Peyer's patch (tissue), 4 donors: ENCODE measurements around the gene FKBP7. TPM values are rescaled to one million over a fixed set of nuclear protein-coding genes. Genes with fewer than 3 reads are reported as not detected.

Experiments used
- DNase-seq, 3 donors: peaks; one replicate each; pipeline ENCODE4 v3.0.0-alpha.2; 2017 to 2019
- H3K27ac ChIP-seq, 4 donors: fragments of 200-600 bp; sonication (generic); one replicate each; pipeline ENCODE4 v1.5.1; 2016 to 2019
- H3K27me3 ChIP-seq, 2 donors: fragments of 200-600 bp; sonication (generic); one replicate each; pipeline ENCODE4 v1.5.1; 2019
- H3K36me3 ChIP-seq, 3 donors: fragments of 200-600 bp; sonication (generic); one replicate each; pipeline ENCODE4 v1.5.1; 2016 to 2019
- H3K4me1 ChIP-seq, 4 donors: fragments of 200-600 bp; sonication (generic); one replicate each; pipeline ENCODE4 v1.5.1; 2016 to 2019
- H3K4me3 ChIP-seq, 4 donors: fragments of 200-600 bp; sonication (generic); 1 replicate in 3 of 4; 2 replicates in 1 of 4; pipeline ENCODE4 v1.5.1; 2016 to 2019; ENCODE audit warnings: mild to moderate bottlenecking in 1 of 4
- H3K9me3 ChIP-seq, 4 donors: fragments of 200-600 bp; sonication (generic); one replicate each; pipeline ENCODE4 v1.5.1; 2016 to 2019; ENCODE audit warnings: mild to moderate bottlenecking in 1 of 4
- POLR2A ChIP-seq, 2 donors: fragments of 450-650 bp; IDR thresholded peaks; one replicate each; pipeline ENCODE4 v1.5.1; 2017; ENCODE audit warnings: antibody characterized with exemption in 2 of 2, mild to moderate bottlenecking in 2 of 2, moderate library complexity in 2 of 2
- total RNA-seq, 4 donors: library from RNA; depleted of rRNA; stranded (reverse); fragments of >200 nt; gene quantifications; one replicate each; pipeline ENCODE4 v1.1.0, GENCODE V29; 2016
- TF ChIP-seq, protein P1 (sequence below), 6 experiments: fragments of 450-650 bp in 4 of 6; fragments of 200-600 bp in 2 of 6; sonication (generic) in 1 of 6; IDR thresholded peaks; one replicate each; pipeline ENCODE4 v1.5.1; 2017 to 2019; ENCODE audit warnings: antibody characterized with exemption in 6 of 6, mild to moderate bottlenecking in 3 of 6, moderate library complexity in 1 of 6

FKBP7 gene
- total RNA-seq, 4 donors from 2014 or later, result 0.53 to 5.3 (median 1.0) TPM

DNA sequence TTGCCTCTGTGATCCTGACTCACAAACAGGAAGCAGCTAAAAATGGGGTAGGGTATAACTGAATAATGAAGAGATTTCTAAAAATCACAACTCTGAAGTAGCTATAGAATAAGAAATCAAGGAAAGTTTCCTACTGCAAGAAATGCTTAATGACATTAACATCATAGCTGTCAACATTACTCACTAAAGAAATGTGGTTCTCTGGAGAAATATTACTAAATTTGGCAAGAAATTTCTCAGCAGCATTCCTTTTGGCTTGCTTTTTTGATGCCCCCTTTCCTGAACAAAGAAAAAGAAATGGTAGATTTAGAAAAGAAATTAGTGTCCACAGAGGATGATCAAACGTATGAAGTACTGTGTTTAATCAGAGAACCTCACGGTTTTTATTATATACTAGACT lies 37.0 kb downstream of the FKBP7 start:
- H3K4me1 ChIP-seq, result no peaks in the 10 kb centered on the region
- no peaks in the 10 kb centered on the region for H3K27me3 ChIP-seq
- peaks cover 0 to 82% (median 0%) of the 10 kb centered on the region in 3 donors for H3K36me3 ChIP-seq
- H3K27ac ChIP-seq, result no peak overlapping the region
- DNase-seq, result no peak
- TF ChIP-seq POLR2A (IDR thresholded peaks at IDR 0.05), result no peak
- TF ChIP-seq, protein P1, sequence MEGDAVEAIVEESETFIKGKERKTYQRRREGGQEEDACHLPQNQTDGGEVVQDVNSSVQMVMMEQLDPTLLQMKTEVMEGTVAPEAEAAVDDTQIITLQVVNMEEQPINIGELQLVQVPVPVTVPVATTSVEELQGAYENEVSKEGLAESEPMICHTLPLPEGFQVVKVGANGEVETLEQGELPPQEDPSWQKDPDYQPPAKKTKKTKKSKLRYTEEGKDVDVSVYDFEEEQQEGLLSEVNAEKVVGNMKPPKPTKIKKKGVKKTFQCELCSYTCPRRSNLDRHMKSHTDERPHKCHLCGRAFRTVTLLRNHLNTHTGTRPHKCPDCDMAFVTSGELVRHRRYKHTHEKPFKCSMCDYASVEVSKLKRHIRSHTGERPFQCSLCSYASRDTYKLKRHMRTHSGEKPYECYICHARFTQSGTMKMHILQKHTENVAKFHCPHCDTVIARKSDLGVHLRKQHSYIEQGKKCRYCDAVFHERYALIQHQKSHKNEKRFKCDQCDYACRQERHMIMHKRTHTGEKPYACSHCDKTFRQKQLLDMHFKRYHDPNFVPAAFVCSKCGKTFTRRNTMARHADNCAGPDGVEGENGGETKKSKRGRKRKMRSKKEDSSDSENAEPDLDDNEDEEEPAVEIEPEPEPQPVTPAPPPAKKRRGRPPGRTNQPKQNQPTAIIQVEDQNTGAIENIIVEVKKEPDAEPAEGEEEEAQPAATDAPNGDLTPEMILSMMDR (IDR thresholded peaks at IDR 0.05), result no peak
- H3K9me3 ChIP-seq, result no peaks in the 10 kb centered on the region
- no peak overlapping the region for H3K4me3 ChIP-seq

DNA sequence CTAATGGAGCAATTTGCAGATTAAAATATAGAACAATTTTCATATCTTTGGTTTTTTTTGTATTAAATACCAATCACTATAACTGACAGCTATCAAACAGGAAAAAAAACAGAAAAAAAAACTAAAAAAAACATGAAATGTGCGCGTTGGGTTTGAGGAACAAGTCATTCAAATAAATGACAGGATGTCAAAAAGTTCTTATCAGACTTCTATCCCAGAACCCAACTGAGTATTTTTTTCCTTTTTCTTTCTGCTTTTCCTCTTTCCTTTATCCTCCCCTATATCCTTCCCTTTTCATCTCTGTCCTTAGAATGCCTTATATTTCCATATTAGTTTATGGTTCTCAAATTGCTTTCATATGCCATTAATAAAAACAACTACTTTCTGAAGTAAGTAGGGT lies 41.7 kb downstream of the FKBP7 start:
- DNase-seq, result no peak
- Histone ChIP-seq H3K9me3 (no peaks in the 10 kb centered on the region), H3K4me3 (no peak overlapping the region), H3K36me3 (peaks cover 0 to 82% (median 0%) of the 10 kb centered on the region in 3 donors), H3K27me3 (no peaks in the 10 kb centered on the region), H3K27ac (no peak overlapping the region), H3K4me1 (no peaks in the 10 kb centered on the region)
- TF ChIP-seq, protein P1 (IDR thresholded peaks at IDR 0.05), result no peak
- TF ChIP-seq POLR2A (IDR thresholded peaks at IDR 0.05), result no peak

DNA sequence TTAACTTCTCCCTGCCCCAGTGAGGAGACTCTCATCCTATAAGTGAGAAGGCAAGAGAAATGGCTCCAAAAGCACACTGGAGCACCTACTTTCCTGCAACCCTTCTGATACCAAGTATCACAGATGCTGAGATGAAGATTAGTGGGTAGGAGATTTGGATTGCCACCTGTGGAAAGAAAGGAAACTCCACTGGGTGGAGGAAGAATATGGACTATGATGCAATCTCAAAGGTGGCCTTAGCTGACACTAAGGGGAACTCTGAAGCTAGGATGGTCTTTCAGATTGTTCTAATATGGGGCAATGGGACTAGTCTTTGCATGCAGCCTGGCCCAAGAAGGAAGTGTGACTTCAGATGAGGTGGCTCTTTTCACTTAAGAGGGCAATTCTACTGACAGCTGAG lies 49.1 kb downstream of the FKBP7 start:
- H3K27me3 ChIP-seq, result no peaks in the 10 kb centered on the region
- no peak overlapping the region for H3K27ac ChIP-seq
- no peak overlapping the region for H3K4me3 ChIP-seq
- TF ChIP-seq POLR2A (IDR thresholded peaks at IDR 0.05), result no peak
- TF ChIP-seq, protein P1 (IDR thresholded peaks at IDR 0.05), result no peak
- no peaks in the 10 kb centered on the region for H3K9me3 ChIP-seq
- no peak for DNase-seq
- peaks cover 0 to 41% (median 0%) of the 10 kb centered on the region in 3 donors for H3K36me3 ChIP-seq
- no peaks in the 10 kb centered on the region for H3K4me1 ChIP-seq

DNA sequence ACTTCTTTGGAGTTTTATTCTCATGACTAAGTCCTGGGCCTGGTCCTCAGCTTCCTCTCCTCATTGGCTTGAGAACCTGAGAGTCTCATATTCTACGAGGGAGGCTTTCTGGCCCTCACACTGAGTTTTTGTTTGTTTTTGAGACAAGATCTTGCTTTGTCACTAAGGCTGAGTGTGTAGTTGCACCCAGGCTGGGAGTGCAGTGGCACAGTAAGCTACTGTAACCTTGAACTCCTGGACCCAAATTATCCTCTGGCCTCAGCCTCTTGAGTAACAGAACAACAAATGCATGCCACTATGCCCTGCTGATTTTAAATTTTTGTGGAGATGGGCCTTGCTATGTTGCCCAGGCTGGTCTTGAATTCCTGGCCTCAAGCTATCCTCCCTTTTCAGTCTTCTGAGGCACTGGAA lies 50.0 kb downstream of the FKBP7 start:
- Histone ChIP-seq H3K9me3 (no peaks in the 10 kb centered on the region), H3K36me3 (peaks cover 0 to 31% (median 0%) of the 10 kb centered on the region in 3 donors), H3K27ac (no peak overlapping the region), H3K4me3 (no peak overlapping the region), H3K4me1 (no peaks in the 10 kb centered on the region), H3K27me3 (no peaks in the 10 kb centered on the region)
- TF ChIP-seq, protein P1 (IDR thresholded peaks at IDR 0.05), result no peak
- TF ChIP-seq POLR2A (IDR thresholded peaks at IDR 0.05), result no peak
- no peak for DNase-seq

DNA sequence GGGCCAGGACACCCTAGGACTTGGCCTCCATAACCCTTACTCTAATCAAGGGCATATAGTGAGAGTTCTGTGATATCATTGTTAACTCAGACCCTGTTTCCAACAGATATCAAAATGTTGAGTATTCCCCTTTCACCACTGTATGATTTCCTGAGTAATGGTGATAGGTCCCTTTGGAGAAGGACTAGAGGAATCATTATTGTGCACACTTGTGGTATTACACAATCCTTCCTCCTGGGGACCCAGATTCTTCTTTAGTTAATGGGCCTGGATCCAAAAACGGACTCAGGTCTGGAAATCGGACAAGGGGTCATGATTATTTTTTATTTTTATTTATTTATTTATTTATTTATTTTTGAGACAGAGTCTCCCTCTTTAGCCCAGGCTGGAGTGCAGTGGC lies 50.9 kb downstream of the FKBP7 start:
- Histone ChIP-seq H3K36me3 (peaks cover 0 to 22% (median 0%) of the 10 kb centered on the region in 3 donors), H3K4me1 (no peaks in the 10 kb centered on the region)
- TF ChIP-seq, protein P1 (IDR thresholded peaks at IDR 0.05), result no peak
- no peak for TF ChIP-seq POLR2A (IDR thresholded peaks at IDR 0.05)

DNA sequence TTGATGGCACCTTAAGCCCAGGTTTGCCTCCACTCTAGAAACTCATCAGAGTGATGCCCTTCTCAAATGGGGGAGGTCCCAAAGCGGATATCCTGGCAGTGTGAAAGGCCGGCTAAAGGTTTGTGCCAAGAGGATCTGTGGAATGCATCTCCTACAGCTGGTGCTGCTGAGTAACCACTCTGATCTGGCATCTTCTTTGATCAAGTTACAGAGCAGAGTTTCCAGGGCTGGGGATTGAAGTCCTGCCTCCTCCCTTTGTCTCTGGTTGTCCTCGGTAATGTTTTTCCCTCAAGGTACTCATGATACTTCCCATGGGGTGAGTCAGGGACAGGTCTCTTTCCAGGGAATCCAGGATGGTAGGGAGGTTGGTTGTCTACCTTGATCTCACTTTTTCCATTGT lies 52.0 kb downstream of the FKBP7 start:
- Histone ChIP-seq H3K27me3 (no peaks in the 10 kb centered on the region), H3K27ac (no peak overlapping the region), H3K36me3 (peaks cover 0 to 11% (median 0%) of the 10 kb centered on the region in 3 donors), H3K9me3 (no peaks in the 10 kb centered on the region), H3K4me1 (no peaks in the 10 kb centered on the region), H3K4me3 (no peak overlapping the region)
- TF ChIP-seq, protein P1 (IDR thresholded peaks at IDR 0.05), result no peak
- no peak for TF ChIP-seq POLR2A (IDR thresholded peaks at IDR 0.05)
- no peak for DNase-seq

More for the DNA sequence above, 50.9 kb downstream of the FKBP7 start:
- no peaks in the 10 kb centered on the region for H3K27me3 ChIP-seq
- H3K4me3 ChIP-seq, result no peak overlapping the region
- DNase-seq, result no peak
- H3K27ac ChIP-seq, result no peak overlapping the region
- no peaks in the 10 kb centered on the region for H3K9me3 ChIP-seq
